Activated CD4-positive, alpha-beta T cell treated with anti-CD3 and anti-CD28 coated beads, Interleukin-2, amount 10 ng/mL, durations not matched to agents 7 days and 5 days (primary cell): ENCODE data around the gene PEX11G. TPM values are rescaled to one million over a fixed set of nuclear protein-coding genes. Genes with fewer than 3 reads are reported as not detected.

Source experiments
- CTCF ChIA-PET: fragments of 350-600 bp; sonication (Branson Sonifier 250); formaldehyde crosslinking; loops from one replicate; lab custom pipeline; 2021; ENCODE audit warnings: antibody characterized with exemption; lab: Charles Lee
- POLR2A ChIA-PET: fragments of 350-600 bp; sonication (Branson Sonifier 250); formaldehyde crosslinking; loops from one replicate; lab custom pipeline; 2021; ENCODE audit warnings: antibody characterized with exemption; lab: Charles Lee
- DNase-seq: peaks from one replicate; pipeline ENCODE4 v3.0.0-alpha.2; 2020
- H3K27ac Mint-ChIP-seq: one replicate; pipeline ENCODE4 v1.8.0; 2021; ENCODE audit warnings: mild to moderate bottlenecking, moderate library complexity, mixed read lengths
- H3K27me3 Mint-ChIP-seq: one replicate; pipeline ENCODE4 v1.8.0; 2021; ENCODE audit warnings: mixed read lengths
- H3K36me3 Mint-ChIP-seq: one replicate; pipeline ENCODE4 v1.8.0; 2021; ENCODE audit warnings: low read depth, mixed read lengths
- H3K4me1 Mint-ChIP-seq: one replicate; pipeline ENCODE4 v1.8.0; 2021; ENCODE audit warnings: mixed read lengths
- H3K4me3 Mint-ChIP-seq: one replicate; pipeline ENCODE4 v1.8.0; 2021; ENCODE audit warnings: mild to moderate bottlenecking, moderate library complexity, mixed read lengths
- H3K9me3 Mint-ChIP-seq: one replicate; pipeline ENCODE4 v1.8.0; 2021; ENCODE audit warnings: mixed read lengths
- total RNA-seq, 2 experiments: library from RNA; stranded (reverse); gene quantifications; one replicate each; pipeline ENCODE4 v1.2.3, GENCODE V29; 2021

PEX11G gene
- total RNA-seq, 2 experiments from 2014 or later, result 0.46 to 0.67 TPM

GRCh38 chr19:7480222-7480969 lies 8.4 kb downstream of the PEX11G start:
- ChIA-PET POLR2A (no interaction called here), CTCF (no interaction called here)
- peaks cover 4% of the 10 kb centered on the region for H3K27me3 Mint-ChIP-seq
- H3K4me1 Mint-ChIP-seq, result peaks cover 5% of the 10 kb centered on the region
- no peaks in the 10 kb centered on the region for H3K36me3 Mint-ChIP-seq
- no peaks in the 10 kb centered on the region for H3K9me3 Mint-ChIP-seq
- no peak overlapping the region for H3K27ac Mint-ChIP-seq
- H3K4me3 Mint-ChIP-seq, result no peak overlapping the region
- DNase-seq, result no peak

GRCh38 chr19:7478843-7479227 lies 10.0 kb downstream of the PEX11G start:
- Mint-ChIP-seq H3K4me1 (peaks cover 5% of the 10 kb centered on the region), H3K9me3 (no peaks in the 10 kb centered on the region), H3K27me3 (peaks cover 4% of the 10 kb centered on the region), H3K27ac (no peak overlapping the region), H3K4me3 (no peak overlapping the region), H3K36me3 (no peaks in the 10 kb centered on the region)
- POLR2A ChIA-PET, result no interaction called here
- CTCF ChIA-PET, result no interaction called here
- DNase-seq, result no peak

GRCh38 chr19:7478173-7478842 lies 10.5 kb downstream of the PEX11G start:
- H3K9me3 Mint-ChIP-seq, result no peaks in the 10 kb centered on the region
- POLR2A ChIA-PET, result no interaction called here
- peak overlapping the region; percentile 66 for H3K27ac Mint-ChIP-seq
- CTCF ChIA-PET, result interaction anchor here (1.1 kb wide), 1 partner anchor 9 kb away, joined by 3 read pairs; no protein-coding TSS in a partner anchor
- peaks cover 3% of the 10 kb centered on the region for H3K27me3 Mint-ChIP-seq
- DNase-seq, result no peak
- H3K4me1 Mint-ChIP-seq, result peaks cover 4% of the 10 kb centered on the region
- H3K4me3 Mint-ChIP-seq, result no peak overlapping the region
- no peaks in the 10 kb centered on the region for H3K36me3 Mint-ChIP-seq

GRCh38 chr19:7477758-7478157 lies 11.1 kb downstream of the PEX11G start:
- CTCF ChIA-PET, result interaction anchor here (1.1 kb wide), 1 partner anchor 9 kb away, joined by 3 read pairs; no protein-coding TSS in a partner anchor
- no peak overlapping the region for H3K4me3 Mint-ChIP-seq
- DNase-seq, result no peak
- no peaks in the 10 kb centered on the region for H3K4me1 Mint-ChIP-seq
- peak overlapping the region; percentile 66 for H3K27ac Mint-ChIP-seq
- H3K36me3 Mint-ChIP-seq, result peaks cover 2% of the 10 kb centered on the region
- H3K9me3 Mint-ChIP-seq, result no peaks in the 10 kb centered on the region
- POLR2A ChIA-PET, result no interaction called here
- H3K27me3 Mint-ChIP-seq, result no peaks in the 10 kb centered on the region

- ChIA-PET POLR2A (no interaction called here), CTCF (interaction anchor here (0.7 to 1.1 kb wide), 2 partner anchors 10 to 20 kb away, joined by 3 read pairs; no protein-coding TSS in a partner anchor)
- no peak for DNase-seq
- Mint-ChIP-seq H3K27me3 (no peaks in the 10 kb centered on the region), H3K36me3 (peaks cover 2% of the 10 kb centered on the region), H3K9me3 (no peaks in the 10 kb centered on the region), H3K4me1 (no peaks in the 10 kb centered on the region), H3K27ac (no peak overlapping the region), H3K4me3 (no peak overlapping the region)
These were observed 11.9 kb downstream of the PEX11G start for GRCh38 chr19:7476777-7477494.

GRCh38 chr19:7476241-7476640 lies 12.6 kb downstream of the PEX11G start:
- CTCF ChIA-PET, result interaction anchor here (0.7 kb wide), 1 partner anchor 21 kb away, joined by 3 read pairs; no protein-coding TSS in a partner anchor
- POLR2A ChIA-PET, result no interaction called here
- no peak overlapping the region for H3K4me3 Mint-ChIP-seq
- no peaks in the 10 kb centered on the region for H3K4me1 Mint-ChIP-seq
- no peaks in the 10 kb centered on the region for H3K9me3 Mint-ChIP-seq
- H3K36me3 Mint-ChIP-seq, result peaks cover 5% of the 10 kb centered on the region
- DNase-seq, result no peak
- no peak overlapping the region for H3K27ac Mint-ChIP-seq
- no peaks in the 10 kb centered on the region for H3K27me3 Mint-ChIP-seq

- Mint-ChIP-seq H3K4me1 (no peaks in the 10 kb centered on the region), H3K27ac (no peak overlapping the region), H3K9me3 (no peaks in the 10 kb centered on the region), H3K36me3 (peaks cover 5% of the 10 kb centered on the region), H3K27me3 (no peaks in the 10 kb centered on the region), H3K4me3 (no peak overlapping the region)
- ChIA-PET POLR2A (no interaction called here), CTCF (no interaction called here)
- no peak for DNase-seq
These were observed 13.2 kb downstream of the PEX11G start for GRCh38 chr19:7475665-7476064.

- Mint-ChIP-seq H3K27ac (no peak overlapping the region), H3K9me3 (no peaks in the 10 kb centered on the region), H3K27me3 (no peaks in the 10 kb centered on the region), H3K36me3 (peaks cover 7% of the 10 kb centered on the region), H3K4me3 (no peak overlapping the region), H3K4me1 (no peaks in the 10 kb centered on the region)
- CTCF ChIA-PET, result interaction anchor here (0.6 kb wide), 1 partner anchor 122 kb away, joined by 3 read pairs; no protein-coding TSS in a partner anchor
- POLR2A ChIA-PET, result no interaction called here
- no peak for DNase-seq
These were observed 16.9 kb downstream of the PEX11G start for GRCh38 chr19:7471696-7472615.

GRCh38 chr19:7470540-7471305 lies 18.1 kb downstream of the PEX11G start:
- CTCF ChIA-PET, result interaction anchor here (0.6 kb wide), 1 partner anchor 24 kb away, joined by 3 read pairs; no protein-coding TSS in a partner anchor
- H3K4me1 Mint-ChIP-seq, result no peaks in the 10 kb centered on the region
- no peaks in the 10 kb centered on the region for H3K9me3 Mint-ChIP-seq
- H3K4me3 Mint-ChIP-seq, result no peak overlapping the region
- no peaks in the 10 kb centered on the region for H3K27me3 Mint-ChIP-seq
- POLR2A ChIA-PET, result no interaction called here
- DNase-seq, result no peak
- H3K36me3 Mint-ChIP-seq, result peaks cover 7% of the 10 kb centered on the region
- H3K27ac Mint-ChIP-seq, result no peak overlapping the region

- H3K4me3 Mint-ChIP-seq, result no peak overlapping the region
- H3K27ac Mint-ChIP-seq, result no peak overlapping the region
- H3K27me3 Mint-ChIP-seq, result no peaks in the 10 kb centered on the region
- H3K36me3 Mint-ChIP-seq, result peaks cover 9% of the 10 kb centered on the region
- H3K4me1 Mint-ChIP-seq, result no peaks in the 10 kb centered on the region
- CTCF ChIA-PET, result no interaction called here
- DNase-seq, result no peak
- no peaks in the 10 kb centered on the region for H3K9me3 Mint-ChIP-seq
- POLR2A ChIA-PET, result no interaction called here
These were observed 19.1 kb downstream of the PEX11G start for GRCh38 chr19:7469669-7470285.

- Mint-ChIP-seq H3K27ac (no peak overlapping the region), H3K9me3 (no peaks in the 10 kb centered on the region), H3K27me3 (no peaks in the 10 kb centered on the region), H3K4me3 (no peak overlapping the region), H3K4me1 (no peaks in the 10 kb centered on the region), H3K36me3 (peaks cover 12% of the 10 kb centered on the region)
- ChIA-PET POLR2A (no interaction called here), CTCF (interaction anchor here (0.6 to 0.8 kb wide), 2 partner anchors 123 to 279 kb away, joined by 3 to 4 read pairs; no protein-coding TSS in a partner anchor)
- no peak for DNase-seq
These were observed 20.0 kb downstream of the PEX11G start for GRCh38 chr19:7468840-7469239.
